ENCODE measurements around the gene MYO1D.

GRCh38 chr17:32870027-32870670, 6.8 kb downstream of the MYO1D start:
- TF ChIP-seq CTCF (IDR thresholded peaks at IDR 0.05) (no peak), EZH2 (IDR thresholded peaks at IDR 0.05; ENCODE audit: borderline replicate concordance, insufficient read depth, low read depth, low read length, poor library complexity, severe bottlenecking) (no peak)
